ENCODE data around the gene CCDC179.

GRCh38 chr11:22859756-22860155, 518 bp downstream of the CCDC179 start:
- no peak for TF ChIP-seq JUN (IDR thresholded peaks at IDR 0.05; ENCODE audit: borderline replicate concordance, low read depth, low read length)
- no peak for TF ChIP-seq JUN (CRISPR knock-in tag; IDR thresholded peaks at IDR 0.05; ENCODE audit: borderline replicate concordance)
- TF ChIP-seq EP300 (IDR thresholded peaks at IDR 0.05; ENCODE audit: low read length) = no peak
- TF ChIP-seq CUX1 (CRISPR knock-in tag; IDR thresholded peaks at IDR 0.05) = no peak
- TF ChIP-seq MLLT1 (IDR thresholded peaks at IDR 0.05) = no peak
- TF ChIP-seq NR2F6 (CRISPR knock-in tag; IDR thresholded peaks at IDR 0.05) = no peak
- TF ChIP-seq BCL6 (CRISPR knock-in tag; IDR thresholded peaks at IDR 0.05) = no peak
- TF ChIP-seq USF2 (CRISPR knock-in tag; IDR thresholded peaks at IDR 0.05) = no peak
- no peak for TF ChIP-seq FOSL1 (tag; conservative IDR thresholded peaks at IDR 0.05)
- TF ChIP-seq ZNF511 (CRISPR knock-in tag; IDR thresholded peaks at IDR 0.05) = no peak
- TF ChIP-seq GTF2F1 (IDR thresholded peaks at IDR 0.05; ENCODE audit: low read depth, low read length) = no peak
- TF ChIP-seq POLR3A (IDR thresholded peaks at IDR 0.05; ENCODE audit: borderline replicate concordance, extremely low read depth, insufficient read depth, insufficient read length) = no peak
- no peak for TF ChIP-seq POLR2AphosphoS5 (IDR thresholded peaks at IDR 0.05; ENCODE audit: control insufficient read depth, insufficient read depth, low read depth, low read length)
- TF ChIP-seq ELK1 (CRISPR knock-in tag; IDR thresholded peaks at IDR 0.05) = no peak
